ENCODE measurements around the gene MB. TPM values are rescaled to one million over a fixed set of nuclear protein-coding genes. Genes with fewer than 3 reads are reported as not detected.

The MB gene
- total RNA-seq, 4 donors from 2014 or later = 4.3 to 17.8 (median 9.1) TPM

DNA sequence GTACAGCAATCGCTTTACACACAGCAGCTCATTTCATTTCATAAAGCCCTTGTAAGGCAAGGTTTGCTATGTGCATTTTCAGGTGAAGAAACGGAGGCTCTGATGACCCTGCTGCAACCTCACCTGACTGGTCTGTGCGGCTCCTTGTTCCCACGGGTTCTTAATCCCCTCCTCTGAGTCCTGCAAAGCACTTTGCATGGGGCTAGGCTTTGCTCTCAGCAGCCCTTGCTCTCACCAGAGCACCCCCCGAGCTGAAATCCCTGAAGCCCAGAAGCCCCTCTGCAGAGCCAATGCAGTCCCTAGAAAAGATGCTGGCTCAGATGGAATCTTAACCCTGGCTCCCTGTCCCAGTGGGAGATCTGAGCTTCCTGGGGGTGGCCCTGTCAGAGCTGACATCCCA, 20.1 kb upstream of the MB start:
- Histone ChIP-seq H3K4me3 (no peak overlapping the region), H3K27ac (no peak overlapping the region)
- 82% methylated on average over 5 of the region's 5 CpGs for WGBS

DNA sequence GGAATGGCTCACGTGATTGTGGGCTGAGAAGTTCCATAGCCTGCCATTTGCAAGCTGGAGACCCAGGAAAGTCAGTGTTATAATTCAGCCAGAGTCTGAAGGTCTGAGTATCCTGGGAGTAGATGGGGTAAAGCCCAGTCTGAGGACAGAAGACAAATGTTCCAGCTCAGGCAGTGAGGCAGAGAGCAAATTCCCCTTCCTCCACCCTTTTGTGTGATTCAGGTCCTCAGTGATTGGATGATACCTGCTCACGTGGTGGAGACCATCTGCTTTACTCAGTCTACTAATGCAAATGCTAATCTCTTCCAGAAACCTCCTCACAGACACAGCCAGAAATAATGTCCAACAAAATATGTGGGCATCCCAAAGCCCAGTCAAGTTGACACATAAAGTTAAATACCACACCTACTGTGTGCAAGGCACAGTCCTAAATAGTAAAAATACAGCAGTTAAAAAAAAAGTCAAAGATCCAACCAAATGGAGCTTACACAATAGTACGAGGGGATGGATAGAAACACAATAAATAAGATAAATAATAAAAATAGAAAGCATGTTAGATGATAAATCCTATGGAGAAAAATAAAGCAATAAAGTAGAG, 17.9 kb upstream of the MB start:
- TF ChIP-seq, protein P1, sequence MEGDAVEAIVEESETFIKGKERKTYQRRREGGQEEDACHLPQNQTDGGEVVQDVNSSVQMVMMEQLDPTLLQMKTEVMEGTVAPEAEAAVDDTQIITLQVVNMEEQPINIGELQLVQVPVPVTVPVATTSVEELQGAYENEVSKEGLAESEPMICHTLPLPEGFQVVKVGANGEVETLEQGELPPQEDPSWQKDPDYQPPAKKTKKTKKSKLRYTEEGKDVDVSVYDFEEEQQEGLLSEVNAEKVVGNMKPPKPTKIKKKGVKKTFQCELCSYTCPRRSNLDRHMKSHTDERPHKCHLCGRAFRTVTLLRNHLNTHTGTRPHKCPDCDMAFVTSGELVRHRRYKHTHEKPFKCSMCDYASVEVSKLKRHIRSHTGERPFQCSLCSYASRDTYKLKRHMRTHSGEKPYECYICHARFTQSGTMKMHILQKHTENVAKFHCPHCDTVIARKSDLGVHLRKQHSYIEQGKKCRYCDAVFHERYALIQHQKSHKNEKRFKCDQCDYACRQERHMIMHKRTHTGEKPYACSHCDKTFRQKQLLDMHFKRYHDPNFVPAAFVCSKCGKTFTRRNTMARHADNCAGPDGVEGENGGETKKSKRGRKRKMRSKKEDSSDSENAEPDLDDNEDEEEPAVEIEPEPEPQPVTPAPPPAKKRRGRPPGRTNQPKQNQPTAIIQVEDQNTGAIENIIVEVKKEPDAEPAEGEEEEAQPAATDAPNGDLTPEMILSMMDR (IDR thresholded peaks at IDR 0.05) = no peak
- TF ChIP-seq POLR2AphosphoS5 (IDR thresholded peaks at IDR 0.05) = no peak
- TF ChIP-seq POLR2A (IDR thresholded peaks at IDR 0.05) = no peak
- no peak for TF ChIP-seq EP300 (IDR thresholded peaks at IDR 0.05)
- H3K9me3 ChIP-seq = no peaks in the 10 kb centered on the region
- no peak overlapping the region for H3K4me3 ChIP-seq
- H3K27ac ChIP-seq = no peak overlapping the region
- peaks cover 21% of the 10 kb centered on the region for H3K4me1 ChIP-seq
- WGBS = 76% methylated on average over 3 of the region's 3 CpGs
- H3K27me3 ChIP-seq = no peaks in the 10 kb centered on the region
- DNase-seq (ENCODE audit: low spot score in 2 of 2) = no peak
- no peaks in the 10 kb centered on the region for H3K36me3 ChIP-seq

More for the DNA sequence above, 20.1 kb upstream of the MB start:
- no peaks in the 10 kb centered on the region for H3K27me3 ChIP-seq
- TF ChIP-seq EP300 (IDR thresholded peaks at IDR 0.05) = no peak
- TF ChIP-seq POLR2A (IDR thresholded peaks at IDR 0.05) = no peak
- TF ChIP-seq POLR2AphosphoS5 (IDR thresholded peaks at IDR 0.05) = no peak
- TF ChIP-seq, protein P1 (IDR thresholded peaks at IDR 0.05) = no peak
- no peaks in the 10 kb centered on the region for H3K9me3 ChIP-seq
- no peaks in the 10 kb centered on the region for H3K36me3 ChIP-seq
- peak in 1 of 2 donors; percentile 46 for DNase-seq (ENCODE audit: low spot score in 2 of 2)
- peaks cover 21% of the 10 kb centered on the region for H3K4me1 ChIP-seq

DNA sequence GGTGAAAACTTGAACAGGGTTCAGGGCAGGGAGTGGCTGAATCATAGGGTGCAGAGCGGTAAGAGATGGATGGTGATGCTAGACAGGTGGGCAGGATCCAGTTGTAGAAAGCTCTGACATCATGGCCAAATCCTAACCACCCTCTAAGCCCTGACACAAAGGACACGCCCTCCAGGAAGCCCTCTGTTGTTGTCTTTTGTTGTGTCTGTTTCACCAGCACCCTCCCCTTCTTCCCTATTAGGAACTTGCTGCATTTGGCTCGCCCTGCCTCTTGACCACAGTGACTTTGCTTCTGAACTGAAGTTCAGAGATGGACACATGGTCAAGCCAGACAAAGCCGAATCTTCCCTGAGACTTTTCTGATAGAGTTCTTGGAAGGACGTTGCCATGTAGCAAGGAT, 16.9 kb upstream of the MB start:
- no peaks in the 10 kb centered on the region for H3K9me3 ChIP-seq
- WGBS = 80% methylated on average over 5 of the region's 5 CpGs
- TF ChIP-seq POLR2AphosphoS5 (IDR thresholded peaks at IDR 0.05) (no peak), POLR2A (IDR thresholded peaks at IDR 0.05) (no peak), EP300 (IDR thresholded peaks at IDR 0.05) (no peak)
- TF ChIP-seq, protein P1 (IDR thresholded peaks at IDR 0.05) = no peak
- H3K27me3 ChIP-seq = no peaks in the 10 kb centered on the region
- no peak overlapping the region for H3K4me3 ChIP-seq
- H3K27ac ChIP-seq = no peak overlapping the region
- H3K4me1 ChIP-seq = peaks cover 26% of the 10 kb centered on the region
- no peaks in the 10 kb centered on the region for H3K36me3 ChIP-seq
- no peak for DNase-seq (ENCODE audit: low spot score in 2 of 2)

DNA sequence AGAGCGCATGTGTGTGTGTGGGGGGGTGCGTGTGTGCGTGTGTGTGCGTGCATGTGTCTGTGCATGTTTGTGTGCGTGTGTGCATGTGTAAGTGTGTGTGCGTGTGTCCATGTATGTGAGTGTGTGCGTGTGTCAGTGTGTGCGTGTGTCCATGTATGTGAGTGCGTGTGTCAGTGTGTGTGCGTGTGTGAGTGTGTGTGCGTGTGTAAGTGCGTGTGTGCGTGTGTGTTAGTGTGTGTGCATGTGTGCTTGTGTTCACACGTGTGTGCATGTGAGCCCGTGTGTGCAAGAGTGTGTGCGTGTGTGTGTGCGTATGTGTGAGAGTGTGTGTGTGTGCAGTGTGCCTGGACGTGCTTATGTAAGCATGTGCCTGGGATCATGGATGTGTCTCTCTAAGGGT, 16.4 kb upstream of the MB start:
- Histone ChIP-seq H3K9me3 (no peaks in the 10 kb centered on the region), H3K27me3 (no peaks in the 10 kb centered on the region), H3K27ac (no peak overlapping the region), H3K36me3 (no peaks in the 10 kb centered on the region), H3K4me1 (peaks cover 22% of the 10 kb centered on the region), H3K4me3 (no peak overlapping the region)
- 88% methylated on average over 18 of the region's 18 CpGs for WGBS
- DNase-seq (ENCODE audit: low spot score in 2 of 2) = no peak
- TF ChIP-seq POLR2AphosphoS5 (IDR thresholded peaks at IDR 0.05) (no peak), EP300 (IDR thresholded peaks at IDR 0.05) (no peak), POLR2A (IDR thresholded peaks at IDR 0.05) (no peak)
- TF ChIP-seq, protein P1 (IDR thresholded peaks at IDR 0.05) = no peak

DNA sequence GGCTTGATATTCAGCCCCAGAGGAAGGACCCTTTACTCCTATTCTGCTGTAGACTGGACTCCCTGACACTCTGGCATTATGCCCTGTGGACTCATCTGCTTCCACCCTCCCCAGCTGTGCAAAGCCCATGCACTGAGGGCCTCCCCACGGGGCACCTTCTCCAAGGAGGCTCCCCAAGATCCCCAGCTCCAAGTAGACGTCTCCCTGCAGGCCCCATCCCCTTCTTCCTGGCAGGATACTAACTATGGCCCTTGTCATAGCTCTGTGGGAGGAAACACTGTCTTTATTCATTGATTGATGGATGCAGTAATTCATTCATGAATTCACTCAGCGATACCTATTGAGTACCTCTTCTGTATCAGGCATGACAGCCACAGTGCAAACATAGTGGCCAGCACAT, 15.8 kb upstream of the MB start:
- 60% methylated on average over 3 of the region's 3 CpGs for WGBS
- no peak for TF ChIP-seq POLR2A (IDR thresholded peaks at IDR 0.05)
- no peak for TF ChIP-seq EP300 (IDR thresholded peaks at IDR 0.05)
- TF ChIP-seq POLR2AphosphoS5 (IDR thresholded peaks at IDR 0.05) = no peak
- TF ChIP-seq, protein P1 (IDR thresholded peaks at IDR 0.05) = no peak
- Histone ChIP-seq H3K27ac (no peak overlapping the region), H3K9me3 (no peaks in the 10 kb centered on the region), H3K36me3 (no peaks in the 10 kb centered on the region), H3K4me3 (no peak overlapping the region), H3K27me3 (no peaks in the 10 kb centered on the region), H3K4me1 (peaks cover 16% of the 10 kb centered on the region)
- DNase-seq (ENCODE audit: low spot score in 2 of 2) = peak; percentile 30 to 49
